HG03139 (cell line): ENCODE measurements around the gene TLR3.
"Not testable (repeated sequence)": the region's sequence is repeated elsewhere in the genome, so short reads cannot be mapped to it uniquely, and the experiment has no call there.

ENCODE experiments used
- ATAC-seq: cut with Tn5 transposase; IDR thresholded peaks from one replicate; pipeline ENCODE4 v1.9.1; 2021; ENCODE audit not compliant: unreplicated experiment

TLR3 gene

DNA sequence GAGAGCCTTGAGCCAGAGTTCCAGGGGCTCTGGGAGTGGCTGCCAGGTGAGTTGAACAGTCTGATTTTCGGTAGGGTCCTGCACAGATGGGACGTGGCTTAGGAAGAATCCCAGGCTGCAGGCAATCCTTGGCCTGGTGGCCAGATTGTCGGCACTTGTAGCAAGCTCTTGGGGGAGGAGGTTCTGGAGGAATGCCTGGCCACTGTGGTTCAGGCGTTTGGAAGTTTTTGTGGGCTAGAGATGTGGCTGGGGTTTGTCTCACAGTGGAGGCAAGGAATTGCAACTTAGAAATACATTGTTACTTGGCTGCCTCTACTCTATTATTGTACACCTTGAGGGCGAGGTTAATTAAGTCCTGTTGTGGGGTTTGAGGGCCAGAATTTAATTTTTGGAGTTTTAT is 21.5 kb upstream of the TLR3 start:
- ATAC-seq, result not testable (repeated sequence)

DNA sequence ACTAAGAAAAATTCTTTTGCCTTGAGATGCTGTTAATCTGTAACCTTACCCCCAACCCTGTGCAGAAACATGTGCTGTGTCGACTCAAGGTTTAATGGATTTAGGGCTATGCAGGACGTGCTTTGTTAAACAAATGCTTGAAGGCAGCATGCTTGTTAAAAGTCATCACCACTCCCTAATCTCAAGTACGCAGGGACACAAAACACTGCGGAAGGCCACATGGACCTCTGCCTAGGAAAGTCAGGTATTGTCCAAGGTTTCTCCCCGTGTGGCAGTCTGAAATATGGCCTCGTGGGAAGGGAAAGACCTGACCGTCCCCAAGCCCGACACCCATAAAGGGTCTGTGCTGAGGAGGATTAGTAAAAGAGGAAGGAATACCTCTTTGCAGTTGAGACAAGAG is 18.8 kb upstream of the TLR3 start:
- not testable (repeated sequence) for ATAC-seq

DNA sequence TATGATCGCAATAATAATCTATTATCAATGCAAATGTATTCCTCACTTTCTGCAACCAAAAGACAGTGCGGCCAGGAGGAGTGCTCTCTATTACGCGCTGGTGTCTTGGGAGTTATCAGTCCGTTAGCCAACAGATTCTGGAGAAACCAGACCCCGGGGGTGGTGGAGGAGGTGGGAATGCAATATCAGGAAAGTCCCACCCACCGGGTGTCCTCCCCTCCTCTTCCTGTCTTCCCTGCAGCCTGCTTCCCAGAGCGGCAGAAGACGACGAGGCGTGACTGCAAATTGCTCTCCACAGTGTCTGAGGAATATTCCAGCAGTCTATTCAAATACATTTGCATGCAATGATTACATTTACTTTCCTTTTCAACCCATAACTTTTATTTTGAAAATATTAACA is 17.9 kb upstream of the TLR3 start:
- no peak for ATAC-seq

DNA sequence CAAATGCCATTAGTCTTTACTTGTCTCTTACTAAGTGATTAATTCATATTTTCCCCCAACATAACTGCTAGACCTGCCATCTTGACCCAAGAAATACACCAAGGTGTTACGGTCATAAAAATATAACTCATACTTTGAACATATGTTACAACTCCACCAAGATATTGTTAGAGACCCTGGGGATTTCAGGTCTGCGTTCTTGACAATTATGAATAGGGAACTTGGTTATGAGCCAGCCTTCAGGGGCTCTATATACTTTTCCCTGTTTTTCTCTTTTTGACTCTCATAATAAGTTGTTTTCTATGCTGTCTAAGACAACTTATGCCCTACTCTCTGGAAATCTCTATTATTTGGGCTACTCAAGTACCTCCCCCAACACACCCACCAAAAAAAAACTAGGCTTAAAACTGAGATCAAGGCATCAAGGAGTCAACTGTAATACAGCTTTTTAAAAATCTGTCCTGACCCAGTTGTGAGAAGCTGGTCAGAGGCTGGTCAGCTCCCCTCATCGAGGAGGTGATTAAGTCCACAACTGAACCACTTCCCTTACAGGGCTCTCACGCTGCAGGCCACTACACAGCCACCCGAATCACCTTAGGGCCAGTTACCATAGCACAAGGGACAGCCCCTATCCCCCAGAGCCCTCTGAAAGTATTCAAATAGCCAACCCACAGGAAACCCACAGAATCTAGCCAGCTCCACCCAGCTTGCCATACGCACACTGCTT is 10.5 kb upstream of the TLR3 start:
- peak; percentile 100 for ATAC-seq

DNA sequence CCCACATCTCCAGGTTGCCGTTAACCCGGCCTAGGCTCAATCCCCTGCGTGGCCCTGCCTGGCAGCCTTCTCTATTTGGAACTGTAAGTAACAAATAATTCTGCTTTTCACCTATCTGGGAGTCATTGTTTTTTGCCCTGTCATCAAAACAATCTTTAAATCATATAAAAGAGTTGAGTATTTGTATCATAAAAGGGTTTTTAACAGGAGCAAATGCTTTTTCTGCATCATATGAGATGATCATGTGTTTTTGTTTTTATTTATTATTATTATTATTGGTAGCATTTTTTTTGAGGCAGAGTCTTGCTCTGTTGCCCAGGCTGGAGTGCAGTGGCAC is 10.0 kb upstream of the TLR3 start:
- ATAC-seq, result no peak

DNA sequence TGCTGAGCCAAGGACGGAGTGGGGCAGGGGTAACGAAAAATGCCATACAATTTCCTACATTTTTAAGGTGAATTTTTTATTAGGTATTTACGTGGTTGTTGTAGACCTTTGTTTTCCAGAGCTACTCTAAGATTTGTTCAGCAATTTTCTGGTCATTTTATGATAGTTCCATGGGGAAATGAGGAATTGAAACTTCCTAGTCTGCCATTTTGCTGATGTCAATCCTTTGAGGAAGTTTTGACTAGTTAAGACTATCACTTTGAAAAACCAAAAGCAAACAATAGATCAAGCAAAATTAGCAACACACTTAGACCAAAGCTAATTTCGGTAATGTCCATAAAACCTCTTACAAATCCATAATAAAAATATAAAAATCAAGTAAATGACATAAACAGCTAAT is 7.0 kb upstream of the TLR3 start:
- no peak for ATAC-seq

DNA sequence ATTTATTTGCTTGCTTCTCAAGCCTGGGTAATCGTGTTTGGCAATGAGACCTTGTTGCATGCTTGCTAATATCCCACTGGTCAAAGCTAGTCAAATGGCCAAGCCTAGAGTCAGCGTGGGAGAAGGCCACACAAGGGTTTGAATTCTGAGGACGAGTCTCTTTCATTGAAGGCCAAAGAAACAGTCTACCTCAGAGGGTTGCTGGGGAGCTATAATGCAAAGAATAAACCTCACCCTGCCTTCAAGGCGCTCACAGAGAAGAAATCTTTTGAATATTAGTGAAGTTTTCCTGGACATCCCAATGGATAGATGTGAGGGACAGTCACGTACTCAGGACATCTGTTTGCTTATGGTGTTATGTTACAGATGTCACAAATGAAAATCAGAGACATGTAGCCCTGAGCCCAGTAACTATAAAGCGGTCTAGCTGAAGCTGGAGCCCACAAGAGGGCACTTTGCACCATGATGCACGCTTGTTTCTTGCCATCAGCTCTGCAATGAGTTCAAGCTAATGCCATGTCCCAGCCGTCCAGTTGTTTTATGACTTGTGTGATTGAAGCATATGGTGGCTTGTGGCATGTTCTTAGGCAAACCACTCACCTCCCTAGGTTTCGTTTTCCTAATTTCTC is 1.1 kb upstream of the TLR3 start:
- ATAC-seq, result peak; percentile 84

DNA sequence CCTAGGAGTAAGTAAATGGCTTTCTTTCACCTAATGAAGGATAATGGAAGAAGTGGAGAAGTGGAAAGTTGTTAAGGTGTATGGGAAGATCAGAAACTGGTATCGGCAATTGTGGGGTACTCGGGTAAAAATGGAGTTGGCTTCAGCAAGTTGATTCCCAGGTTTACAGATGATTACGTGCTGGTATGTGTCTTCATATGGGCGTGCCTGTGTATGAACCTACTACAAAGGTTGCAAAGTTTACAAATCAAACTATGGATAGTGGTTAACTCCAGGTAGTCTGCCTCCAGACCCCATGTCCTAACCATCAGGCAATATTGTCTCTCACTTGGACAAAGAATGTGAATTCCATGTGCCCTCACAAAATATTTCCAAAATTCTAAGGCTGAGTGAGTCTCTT is 773 bp downstream of the TLR3 start:
- ATAC-seq, result no peak

DNA sequence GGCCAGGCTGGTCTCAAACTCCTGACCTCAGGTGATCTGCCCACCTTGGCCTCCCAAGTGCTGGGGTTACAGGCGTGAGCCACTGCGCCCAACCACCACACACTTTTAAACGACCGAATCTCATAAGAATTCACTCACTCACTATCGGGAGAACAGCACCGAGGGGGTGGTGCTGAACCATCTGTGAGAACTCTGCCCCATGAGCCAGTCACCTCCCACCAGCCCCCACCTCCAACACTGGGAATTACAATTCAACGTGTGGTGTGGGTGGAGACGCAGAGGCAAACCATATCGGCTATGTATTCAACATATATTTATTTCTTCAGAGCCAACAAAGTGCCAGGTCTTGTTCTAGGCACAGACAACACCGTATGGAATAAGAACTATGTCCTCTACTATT is 3.6 kb downstream of the TLR3 start:
- ATAC-seq, result no peak

DNA sequence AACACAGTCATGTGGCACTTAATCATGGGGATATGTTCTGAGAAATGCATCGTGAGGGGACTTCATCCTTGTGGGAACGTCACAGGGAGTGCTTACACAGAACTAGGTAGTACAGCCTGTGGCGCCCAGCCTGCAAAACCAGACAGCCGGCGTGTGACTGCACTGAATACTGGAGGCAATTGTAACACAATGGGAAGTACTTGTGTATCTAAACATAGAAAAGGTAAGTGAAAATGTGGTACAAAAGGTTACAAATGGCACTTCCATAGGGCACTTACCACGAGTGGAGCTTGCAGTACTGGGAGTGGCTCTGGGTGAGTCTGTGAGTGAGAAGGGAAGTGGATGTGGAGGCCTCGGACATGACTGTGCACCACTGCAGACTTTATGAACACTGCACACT is 5.2 kb downstream of the TLR3 start:
- ATAC-seq, result no peak

DNA sequence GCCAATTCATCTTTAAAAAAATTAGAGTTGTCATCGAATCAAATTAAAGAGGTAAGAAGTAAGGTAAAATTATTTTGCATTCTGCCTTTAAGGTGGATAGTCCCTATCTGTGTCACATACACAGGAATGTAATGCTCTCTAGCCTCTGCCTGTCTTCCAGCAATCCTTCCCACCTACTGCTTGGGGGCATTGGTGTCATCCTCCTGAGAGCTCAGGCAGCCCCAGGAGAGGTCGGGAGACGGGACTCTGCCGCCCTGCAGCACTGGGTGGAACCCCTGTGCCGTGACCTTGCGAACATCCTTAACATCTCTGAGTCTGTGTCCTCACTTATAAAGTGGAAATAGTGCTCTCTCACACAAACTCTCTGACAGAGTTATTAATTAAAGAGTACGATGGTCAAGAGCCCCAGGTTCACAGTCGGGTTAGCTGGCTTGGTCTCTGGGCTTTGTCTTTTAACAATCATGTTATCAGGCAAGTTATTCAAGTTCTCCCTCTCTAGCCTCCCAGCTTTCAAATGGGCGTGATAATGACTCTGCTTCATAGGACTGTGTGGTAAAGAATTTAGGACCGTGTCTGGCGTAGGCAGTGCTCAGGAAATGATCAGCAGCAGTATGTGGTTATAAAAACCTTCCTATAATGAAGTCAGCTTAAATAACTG is 10.2 kb downstream of the TLR3 start:
- ATAC-seq, result no peak

DNA sequence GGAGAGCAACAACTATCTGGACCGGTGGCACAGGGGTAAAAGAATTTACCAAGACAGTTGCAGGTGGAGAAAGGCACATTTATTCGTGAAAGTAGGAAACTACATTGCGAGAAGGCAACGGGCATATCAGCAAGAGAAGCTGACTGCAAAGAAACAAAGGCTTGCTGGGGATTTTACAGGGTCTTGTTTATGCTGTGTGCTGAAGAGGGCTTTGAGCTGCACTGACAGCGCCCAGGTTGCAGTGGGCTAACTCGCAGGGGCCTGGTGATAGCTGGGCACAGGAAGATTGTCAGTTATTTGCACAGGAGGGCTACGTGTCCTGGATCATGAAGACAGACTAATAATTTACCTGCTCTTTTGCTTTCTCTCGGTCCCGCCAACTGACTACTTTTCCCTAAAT is 10.7 kb downstream of the TLR3 start:
- no peak for ATAC-seq

DNA sequence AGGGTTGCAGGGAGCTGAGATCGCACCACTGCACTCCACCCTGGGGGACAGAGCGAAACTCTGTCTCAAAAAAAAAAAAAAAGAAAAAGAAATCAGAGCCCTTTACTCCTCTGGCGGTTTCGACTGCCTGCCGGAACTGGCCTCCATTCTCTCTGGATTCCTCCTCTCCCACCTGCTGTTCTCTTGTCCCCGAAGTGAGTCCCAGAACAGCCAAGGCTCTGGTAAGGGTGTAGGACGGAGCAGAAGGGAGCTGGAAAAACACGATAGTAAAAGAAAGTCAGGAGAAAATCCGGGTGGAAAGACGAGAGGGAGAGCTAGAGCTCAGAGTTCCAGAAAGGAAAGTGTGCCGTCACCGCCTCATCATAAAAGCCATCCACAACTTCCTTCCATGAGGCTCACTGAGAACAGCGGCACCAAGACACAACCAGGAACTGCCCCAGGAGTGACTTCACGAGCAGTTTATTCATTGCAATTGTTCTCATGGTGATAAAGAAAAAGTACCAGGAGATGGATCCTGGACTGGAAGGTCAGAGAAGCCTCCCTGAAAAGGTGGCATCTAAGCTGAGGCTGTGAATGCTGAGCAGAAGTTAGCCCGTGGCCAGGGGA is 12.3 kb downstream of the TLR3 start:
- no peak for ATAC-seq

DNA sequence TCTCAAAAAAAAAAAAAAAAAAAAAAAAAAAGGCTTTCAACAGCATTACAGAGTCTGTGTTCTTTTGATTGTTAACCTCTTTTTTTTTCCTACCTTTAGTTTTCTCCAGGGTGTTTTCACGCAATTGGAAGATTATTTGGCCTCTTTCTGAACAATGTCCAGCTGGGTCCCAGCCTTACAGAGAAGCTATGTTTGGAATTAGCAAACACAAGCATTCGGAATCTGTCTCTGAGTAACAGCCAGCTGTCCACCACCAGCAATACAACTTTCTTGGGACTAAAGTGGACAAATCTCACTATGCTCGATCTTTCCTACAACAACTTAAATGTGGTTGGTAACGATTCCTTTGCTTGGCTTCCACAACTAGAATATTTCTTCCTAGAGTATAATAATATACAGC is 13.3 kb downstream of the TLR3 start:
- ATAC-seq, result no peak

DNA sequence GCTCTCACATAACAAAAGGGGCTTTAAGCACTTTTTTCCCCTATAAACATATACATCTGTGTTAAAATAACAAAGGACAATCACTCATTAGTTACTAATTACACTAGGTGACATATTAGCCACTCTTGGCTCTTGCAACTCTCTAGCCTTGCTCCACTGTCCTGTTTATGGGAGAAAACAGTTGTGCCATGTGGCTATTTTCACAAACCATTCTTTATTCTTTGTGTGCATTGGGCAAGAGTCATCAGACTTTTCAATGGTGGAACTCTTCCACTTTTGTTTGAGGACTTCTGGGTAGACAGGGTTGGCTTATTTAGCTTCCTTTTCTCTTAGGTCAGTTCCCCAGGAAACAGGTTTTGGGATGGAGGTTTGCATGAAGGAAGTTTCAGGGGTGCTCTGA is 19.6 kb downstream of the TLR3 start:
- ATAC-seq, result no peak

DNA sequence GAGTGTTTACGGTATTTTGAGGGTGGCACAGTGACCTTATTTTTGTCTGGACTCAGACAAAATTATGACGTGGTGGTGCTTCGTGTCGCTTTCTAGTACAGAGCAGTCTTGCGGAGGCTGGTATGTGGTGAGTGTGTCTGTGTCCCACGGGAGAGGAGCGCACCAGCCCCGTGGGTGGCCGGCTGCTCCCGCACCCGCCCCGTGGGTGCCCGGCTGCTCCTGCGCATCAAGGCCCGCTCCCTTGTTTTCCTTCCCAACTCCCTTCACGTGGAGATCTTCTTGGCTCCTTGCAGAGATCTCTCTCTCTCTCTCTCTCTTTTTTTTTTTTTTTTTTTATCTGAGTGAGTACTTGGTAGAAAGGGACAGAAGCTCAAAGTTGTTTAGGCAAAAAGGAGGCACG is 23.3 kb downstream of the TLR3 start:
- no peak for ATAC-seq

DNA sequence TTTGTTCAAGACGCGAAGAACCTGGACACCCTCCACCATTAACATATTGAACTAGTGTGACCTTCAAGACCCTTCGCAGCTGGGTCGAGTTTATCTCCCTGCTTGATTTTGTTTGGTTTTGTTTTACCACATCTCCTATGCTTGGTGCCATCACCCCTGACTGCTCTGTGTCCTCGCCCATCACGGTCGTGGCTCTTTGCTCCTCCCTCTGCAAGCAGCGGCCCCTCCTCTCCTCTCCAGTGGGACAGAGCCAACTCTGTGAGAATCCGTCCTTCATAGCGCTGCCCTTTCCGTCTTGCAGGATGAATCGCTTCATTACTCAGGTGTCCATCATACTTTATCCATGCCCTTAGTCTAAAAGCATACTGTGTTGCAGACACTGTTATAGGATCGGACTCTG is 26.4 kb downstream of the TLR3 start:
- no peak for ATAC-seq

DNA sequence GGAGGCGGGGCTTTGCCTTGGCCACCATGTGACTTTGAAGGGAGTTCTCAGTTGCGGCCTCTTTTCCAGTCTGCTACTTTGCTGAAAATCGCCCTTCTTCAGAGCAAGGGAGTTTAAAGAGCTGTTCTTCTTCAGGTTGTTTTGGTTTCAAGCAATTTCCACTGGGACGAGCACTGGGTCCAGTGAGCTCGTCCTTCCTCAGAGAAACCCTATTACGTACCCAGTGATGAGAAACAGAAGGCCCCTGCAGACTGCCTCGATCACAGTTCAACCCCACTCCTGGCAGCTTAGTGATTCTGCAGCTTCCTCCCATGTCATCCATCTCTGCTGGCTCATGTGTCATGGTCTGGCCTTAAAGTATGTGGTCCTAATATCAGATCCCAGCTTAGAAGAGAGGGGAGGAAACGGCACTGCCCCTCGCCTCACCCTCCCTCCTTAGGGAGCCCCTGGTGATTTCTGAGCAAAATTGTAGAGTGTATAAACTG is 27.8 kb downstream of the TLR3 start:
- ATAC-seq, result no peak

DNA sequence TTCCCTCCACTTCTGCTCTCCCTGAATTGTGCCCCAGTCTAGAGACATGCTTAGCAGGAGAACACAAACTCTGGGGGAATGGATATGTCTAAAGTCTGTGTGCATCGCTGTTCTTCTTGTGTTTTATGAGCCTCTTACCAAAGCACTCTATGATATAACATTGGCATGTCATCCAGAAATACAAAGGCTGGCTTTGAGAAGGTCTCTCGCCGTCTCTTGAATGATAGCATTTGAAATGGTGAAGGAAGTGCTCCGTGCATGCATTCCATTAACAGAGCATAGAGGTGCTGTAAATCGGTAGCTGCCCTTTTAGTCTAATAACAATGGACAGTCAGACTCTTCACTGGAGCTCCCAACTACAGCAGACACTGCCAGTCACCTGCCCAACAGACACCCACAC is 28.4 kb downstream of the TLR3 start:
- no peak for ATAC-seq

DNA sequence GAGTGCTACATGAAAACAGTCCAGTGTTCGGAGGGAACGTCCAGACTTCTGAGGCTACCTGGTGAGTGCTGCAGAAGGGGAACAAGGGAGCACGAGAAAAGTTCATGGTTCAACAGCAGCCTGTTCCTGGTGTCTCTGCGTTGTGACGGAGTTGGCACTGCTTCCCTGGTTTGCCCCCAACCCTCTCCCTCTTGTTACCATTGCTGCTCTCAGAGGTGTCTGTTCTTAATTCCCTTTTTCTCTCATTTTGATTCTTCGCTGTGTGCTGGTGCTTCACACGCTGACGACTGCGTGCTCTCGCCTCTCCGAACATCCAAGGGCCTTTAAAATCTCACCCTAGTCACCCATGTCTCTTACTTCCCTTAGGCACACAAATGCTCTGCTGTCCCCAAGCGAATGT is 34.0 kb downstream of the TLR3 start:
- no peak for ATAC-seq

DNA sequence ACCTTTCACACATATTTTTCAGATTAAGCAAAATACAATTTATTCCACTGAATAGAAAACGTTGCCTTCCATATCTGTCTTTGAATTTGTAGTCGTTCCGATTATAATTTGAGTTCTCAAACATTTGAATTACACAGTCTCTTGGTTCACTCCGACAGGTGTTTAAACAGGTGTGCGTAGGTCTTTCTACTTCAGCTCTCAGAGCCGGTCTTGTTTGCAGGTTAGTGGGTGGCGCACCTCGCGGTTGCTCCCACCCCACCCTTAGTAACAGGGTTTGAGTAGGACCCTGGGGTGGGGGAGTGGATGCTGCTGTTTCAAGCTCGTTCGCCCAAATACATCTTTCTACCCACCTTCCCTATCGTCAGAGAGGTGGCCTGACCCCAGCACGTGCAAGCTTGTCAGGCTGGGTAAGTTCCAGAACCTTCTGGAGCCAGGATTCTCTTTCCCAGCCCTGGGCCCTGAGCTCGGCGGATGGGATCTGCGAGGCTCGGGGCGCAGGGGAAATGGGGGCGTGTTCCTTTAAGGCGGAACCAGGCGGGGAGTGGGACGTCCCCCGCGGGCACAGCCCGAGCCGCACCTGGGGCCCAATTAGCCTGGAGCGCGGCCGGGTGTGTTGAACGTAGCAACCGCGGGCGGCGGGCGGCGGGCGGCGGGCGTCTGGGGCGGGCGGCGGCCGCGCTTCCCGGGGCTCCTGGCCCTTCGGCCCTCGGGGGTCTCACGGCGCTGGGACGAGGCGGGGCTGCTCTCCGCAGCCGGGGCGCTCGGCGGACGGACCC is 35.3 kb downstream of the TLR3 start, which contains the start of gene FAM149A:
FAM149A (plus strand) TSS at position 591 of the 776 bp plus-strand sequence.
- peak; percentile 86 for ATAC-seq
